Renal cortical epithelial cell (primary cell): Measurements from ENCODE around the gene SERTAD4. TPM values are rescaled to one million over a fixed set of nuclear protein-coding genes. Genes with fewer than 3 reads are reported as not detected.
"Not testable (repeated sequence)": the region's sequence is repeated elsewhere in the genome, so short reads cannot be mapped to it uniquely, and the experiment has no call there.

Experiments used
- DNase-seq: peaks from one replicate; pipeline ENCODE4 v3.0.0-alpha.2; 2011; ENCODE audit warnings: low read depth
- total RNA-seq: library from RNA; depleted of rRNA; stranded (reverse); fragments of >200 nt; gene quantifications from 2 replicates; pipeline ENCODE4 v1.2.3, GENCODE V29; 2014

SERTAD4 gene
- 3.0 and 4.0 TPM in 2 replicates for total RNA-seq

GRCh38 chr1:210232511-210233215, at the start of gene SERTAD4:
TSS of gene SERTAD4 (plus strand) at chr1:210232796. CDS start at chr1:210237961, 5,165 bp downstream.
- DNase-seq: peak; percentile 60

- DNase-seq: no peak
Measured at GRCh38 chr1:210185063-210185462, 47.5 kb upstream of the SERTAD4 start.

GRCh38 chr1:210187849-210188606, 44.6 kb upstream of the SERTAD4 start:
- peak; percentile 82 for DNase-seq

- no peak for DNase-seq
Measured at GRCh38 chr1:210189426-210189825, 43.2 kb upstream of the SERTAD4 start.

GRCh38 chr1:210195635-210196160, 36.9 kb upstream of the SERTAD4 start:
- no peak for DNase-seq

- DNase-seq: not testable (repeated sequence)
Measured at GRCh38 chr1:210196266-210196665, 36.3 kb upstream of the SERTAD4 start.

- DNase-seq: no peak
Measured at GRCh38 chr1:210198840-210199239, 33.8 kb upstream of the SERTAD4 start.

- peak; percentile 27 for DNase-seq
Measured at GRCh38 chr1:210200124-210200736, 32.4 kb upstream of the SERTAD4 start.

- peak; percentile 11 for DNase-seq
Measured at GRCh38 chr1:210201681-210202080, 30.9 kb upstream of the SERTAD4 start.

- no peak for DNase-seq
Measured at GRCh38 chr1:210207597-210208450, 24.8 kb upstream of the SERTAD4 start.

GRCh38 chr1:210213335-210213734, 19.3 kb upstream of the SERTAD4 start:
- no peak for DNase-seq

- DNase-seq: no peak
Measured at GRCh38 chr1:210214573-210215409, 17.8 kb upstream of the SERTAD4 start.

GRCh38 chr1:210217482-210217881, 15.1 kb upstream of the SERTAD4 start:
- no peak for DNase-seq

- DNase-seq: no peak
Measured at GRCh38 chr1:210218047-210218446, 14.5 kb upstream of the SERTAD4 start.

- peak; percentile 91 for DNase-seq
Measured at GRCh38 chr1:210222340-210223006, 10.1 kb upstream of the SERTAD4 start.

GRCh38 chr1:210223226-210223904, 9.2 kb upstream of the SERTAD4 start:
- DNase-seq: peak; percentile 73

- no peak for DNase-seq
Measured at GRCh38 chr1:210228158-210228557, 4.4 kb upstream of the SERTAD4 start.

- DNase-seq: no peak
Measured at GRCh38 chr1:210230149-210230695, 2.4 kb upstream of the SERTAD4 start.
